Vagina (tissue), 2 donors: Measurements from ENCODE around the gene GATB. TPM values are rescaled to one million over a fixed set of nuclear protein-coding genes. Genes with fewer than 3 reads are reported as not detected.

Experiments used
- DNase-seq, 2 donors: peaks; one replicate each; pipeline ENCODE4 v3.0.0-alpha.2; 2017; ENCODE audit errors: extremely low spot score in 2 of 2
- H3K27ac ChIP-seq: fragments of 200-600 bp; sonication (generic); one replicate; pipeline ENCODE4 v1.5.1; 2019
- H3K27me3 ChIP-seq: fragments of 200-600 bp; sonication (generic); one replicate; pipeline ENCODE4 v1.5.1; 2019
- H3K36me3 ChIP-seq, 2 donors: fragments of 200-600 bp; sonication (generic); one replicate each; pipeline ENCODE4 v1.5.1; 2017 to 2019
- H3K4me1 ChIP-seq: fragments of 200-600 bp; sonication (generic); one replicate; pipeline ENCODE4 v1.5.1; 2019
- H3K4me3 ChIP-seq, 2 donors: fragments of 200-600 bp; sonication (generic); 1 replicate in 1 of 2; 2 replicates in 1 of 2; pipeline ENCODE4 v1.5.1; 2016 to 2019
- H3K9me3 ChIP-seq: fragments of 200-600 bp; sonication (generic); one replicate; pipeline ENCODE4 v1.5.1; 2019
- POLR2A ChIP-seq, 2 donors: fragments of 450-650 bp; IDR thresholded peaks; one replicate each; pipeline ENCODE4 v1.6.1; 2017; ENCODE audit warnings: antibody characterized with exemption in 2 of 2, mild to moderate bottlenecking in 2 of 2, moderate library complexity in 2 of 2
- POLR2AphosphoS5 ChIP-seq, 2 donors: sonication (generic); formaldehyde crosslinking; IDR thresholded peaks; one replicate each; pipeline ENCODE4 v1.9.0; 2017; ENCODE audit warnings: antibody characterized with exemption in 2 of 2, mild to moderate bottlenecking in 2 of 2, low read depth in 1 of 2; ENCODE audit not compliant: insufficient read depth in 1 of 2
- intact Hi-C: fragments of 100-400 bp; cut with DNase I; formaldehyde crosslinking; loops from one replicate; pipeline ENCODE4 v1.15.1; 2023
- total RNA-seq: library from RNA; depleted of rRNA; stranded (reverse); fragments of >200 nt; gene quantifications from one replicate; pipeline ENCODE4 v1.2.3, GENCODE V29; 2016
- TF ChIP-seq, protein P1 (sequence below), 3 experiments: fragments of 450-650 bp in 2 of 3; fragments of 200-600 bp in 1 of 3; sonication (generic) in 1 of 3; IDR thresholded peaks; one replicate each; pipeline ENCODE4 v1.5.1; 2017 to 2019; ENCODE audit warnings: antibody characterized with exemption in 3 of 3, mild to moderate bottlenecking in 2 of 3, moderate library complexity in 2 of 3

Gene GATB
- total RNA-seq, 1 donor from 2014 or later = 17.7 TPM

- Histone ChIP-seq H3K36me3 (peaks cover 0 to 15% of the 10 kb centered on the region in 2 donors), H3K27ac (no peak overlapping the region), H3K4me3 (no peak overlapping the region), H3K4me1 (no peaks in the 10 kb centered on the region), H3K9me3 (no peaks in the 10 kb centered on the region), H3K27me3 (no peaks in the 10 kb centered on the region)
- intact Hi-C loops = no loop called here
- TF ChIP-seq POLR2AphosphoS5 (IDR thresholded peaks at IDR 0.05; ENCODE audit: insufficient read depth in 1 of 2, low read depth in 1 of 2) = no peak
- DNase-seq = no peak
These were observed 7.8 kb downstream of the GATB start for GRCh38 chr4:151753056-151753455.

DNA sequence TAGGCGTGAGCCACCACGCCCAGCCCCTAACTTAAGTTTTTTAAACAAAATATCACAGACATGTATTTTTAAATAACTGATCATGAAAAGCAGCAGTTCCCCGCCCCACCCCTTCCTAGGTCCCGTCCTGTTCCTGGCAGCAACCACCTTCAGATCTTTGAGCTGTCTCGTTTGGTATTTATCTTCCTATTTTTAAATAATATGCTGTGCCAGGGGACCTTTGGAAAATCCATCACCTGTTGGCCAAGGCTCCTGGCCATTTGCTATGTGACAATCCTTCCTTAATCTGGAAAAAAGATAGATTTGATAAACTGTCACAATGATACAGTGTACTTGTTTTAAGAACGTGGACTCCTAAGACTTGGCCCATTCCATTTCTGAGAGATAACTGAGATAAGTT, 10.7 kb downstream of the GATB start:
- TF ChIP-seq POLR2A (IDR thresholded peaks at IDR 0.05) (no peak), POLR2AphosphoS5 (IDR thresholded peaks at IDR 0.05; ENCODE audit: insufficient read depth in 1 of 2, low read depth in 1 of 2) (no peak)
- TF ChIP-seq, protein P1, sequence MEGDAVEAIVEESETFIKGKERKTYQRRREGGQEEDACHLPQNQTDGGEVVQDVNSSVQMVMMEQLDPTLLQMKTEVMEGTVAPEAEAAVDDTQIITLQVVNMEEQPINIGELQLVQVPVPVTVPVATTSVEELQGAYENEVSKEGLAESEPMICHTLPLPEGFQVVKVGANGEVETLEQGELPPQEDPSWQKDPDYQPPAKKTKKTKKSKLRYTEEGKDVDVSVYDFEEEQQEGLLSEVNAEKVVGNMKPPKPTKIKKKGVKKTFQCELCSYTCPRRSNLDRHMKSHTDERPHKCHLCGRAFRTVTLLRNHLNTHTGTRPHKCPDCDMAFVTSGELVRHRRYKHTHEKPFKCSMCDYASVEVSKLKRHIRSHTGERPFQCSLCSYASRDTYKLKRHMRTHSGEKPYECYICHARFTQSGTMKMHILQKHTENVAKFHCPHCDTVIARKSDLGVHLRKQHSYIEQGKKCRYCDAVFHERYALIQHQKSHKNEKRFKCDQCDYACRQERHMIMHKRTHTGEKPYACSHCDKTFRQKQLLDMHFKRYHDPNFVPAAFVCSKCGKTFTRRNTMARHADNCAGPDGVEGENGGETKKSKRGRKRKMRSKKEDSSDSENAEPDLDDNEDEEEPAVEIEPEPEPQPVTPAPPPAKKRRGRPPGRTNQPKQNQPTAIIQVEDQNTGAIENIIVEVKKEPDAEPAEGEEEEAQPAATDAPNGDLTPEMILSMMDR (IDR thresholded peaks at IDR 0.05) = no peak
- DNase-seq = no peak
- Histone ChIP-seq H3K36me3 (peaks cover 0 to 12% of the 10 kb centered on the region in 2 donors), H3K27me3 (no peaks in the 10 kb centered on the region), H3K4me1 (no peaks in the 10 kb centered on the region), H3K4me3 (no peak overlapping the region), H3K9me3 (no peaks in the 10 kb centered on the region), H3K27ac (no peak overlapping the region)
- intact Hi-C loops = no loop called here

GRCh38 chr4:151745481-151746231, 15.2 kb downstream of the GATB start:
- Histone ChIP-seq H3K4me1 (no peaks in the 10 kb centered on the region), H3K36me3 (peaks cover 0 to 8% of the 10 kb centered on the region in 2 donors), H3K9me3 (no peaks in the 10 kb centered on the region), H3K4me3 (no peak overlapping the region), H3K27ac (no peak overlapping the region), H3K27me3 (no peaks in the 10 kb centered on the region)
- intact Hi-C loops = no loop called here
- DNase-seq = no peak
- TF ChIP-seq POLR2A (IDR thresholded peaks at IDR 0.05) (no peak), POLR2AphosphoS5 (IDR thresholded peaks at IDR 0.05; ENCODE audit: insufficient read depth in 1 of 2, low read depth in 1 of 2) (no peak)
- TF ChIP-seq, protein P1 (IDR thresholded peaks at IDR 0.05) = no peak

GRCh38 chr4:151744614-151745013, 16.2 kb downstream of the GATB start:
- Histone ChIP-seq H3K9me3 (no peaks in the 10 kb centered on the region), H3K4me1 (no peaks in the 10 kb centered on the region), H3K36me3 (no peaks in the 10 kb centered on the region), H3K4me3 (no peak overlapping the region), H3K27me3 (no peaks in the 10 kb centered on the region), H3K27ac (no peak overlapping the region)
- no peak for TF ChIP-seq POLR2AphosphoS5 (IDR thresholded peaks at IDR 0.05; ENCODE audit: insufficient read depth in 1 of 2, low read depth in 1 of 2)
- TF ChIP-seq POLR2A (IDR thresholded peaks at IDR 0.05) = no peak
- TF ChIP-seq, protein P1 (IDR thresholded peaks at IDR 0.05) = no peak
- no peak for DNase-seq
- intact Hi-C loops = no loop called here

- H3K9me3 ChIP-seq = no peaks in the 10 kb centered on the region
- H3K4me1 ChIP-seq = no peaks in the 10 kb centered on the region
- H3K4me3 ChIP-seq = no peak overlapping the region
- no peak overlapping the region for H3K27ac ChIP-seq
- H3K36me3 ChIP-seq = no peaks in the 10 kb centered on the region
- no peaks in the 10 kb centered on the region for H3K27me3 ChIP-seq
- no peak for TF ChIP-seq POLR2A (IDR thresholded peaks at IDR 0.05)
- TF ChIP-seq POLR2AphosphoS5 (IDR thresholded peaks at IDR 0.05; ENCODE audit: insufficient read depth in 1 of 2, low read depth in 1 of 2) = no peak
- DNase-seq = no peak
- intact Hi-C loops = no loop called here
These were observed 16.9 kb downstream of the GATB start for GRCh38 chr4:151743894-151744293.

GRCh38 chr4:151743128-151743854, 17.5 kb downstream of the GATB start:
- Histone ChIP-seq H3K4me1 (no peaks in the 10 kb centered on the region), H3K9me3 (no peaks in the 10 kb centered on the region), H3K36me3 (no peaks in the 10 kb centered on the region), H3K27me3 (no peaks in the 10 kb centered on the region), H3K4me3 (no peak overlapping the region), H3K27ac (no peak overlapping the region)
- intact Hi-C loops = no loop called here
- TF ChIP-seq POLR2AphosphoS5 (IDR thresholded peaks at IDR 0.05; ENCODE audit: insufficient read depth in 1 of 2, low read depth in 1 of 2) (no peak), POLR2A (IDR thresholded peaks at IDR 0.05) (no peak)
- TF ChIP-seq, protein P1 (IDR thresholded peaks at IDR 0.05) = no peak
- no peak for DNase-seq
